ENCODE results near the gene IL10RB. TPM values are rescaled to one million over a fixed set of nuclear protein-coding genes. Genes with fewer than 3 reads are reported as not detected.

Gene IL10RB
- total and polyA plus RNA-seq, 2 of the 8 experiments (the other 6 are each of a cell fraction or from before 2014, with no cell fraction given), result 2.7 to 3.2 TPM

- no peak overlapping the region for H4K91ac ChIP-seq (replicated peaks; ENCODE audit: insufficient read length, low read length)
- H4K8ac ChIP-seq (ENCODE audit: extremely low read depth, insufficient read depth, low read length), result no peak overlapping the region
- no peak overlapping the region for H4K5ac ChIP-seq (ENCODE audit: insufficient read length, low read depth, low read length)
- no peaks in the 10 kb centered on the region for H3K27me3 ChIP-seq (replicated peaks in 1 of 4; ENCODE audit: control insufficient read depth in 3 of 4, extremely low read depth in 1 of 4, insufficient read depth in 3 of 4, low read length in 3 of 4)
- 85% methylated on average over 5 of the region's 5 CpGs; no CpG with 5 or more reads in 1 of the 2 experiments for WGBS, 2 experiments (ENCODE audit: extremely low coverage in 1 of 2, insufficient coverage in 1 of 2, insufficient read length in 1 of 2, insufficient replicate concordance in 2 of 2, low coverage in 1 of 2, low lambda C conversion rate in 2 of 2, missing lambda C conversion rate in 1 of 2)
- no peaks in the 10 kb centered on the region for H3K36me3 ChIP-seq (ENCODE audit: control insufficient read depth in 2 of 4, insufficient read depth in 4 of 4, low read length in 3 of 4)
- H3K27ac ChIP-seq (ENCODE audit: low read depth, low read length), result no peak overlapping the region
- H2AFZ ChIP-seq (ENCODE audit: low read length), result no peak overlapping the region
- no peak overlapping the region for H3K56ac ChIP-seq (replicated peaks; ENCODE audit: insufficient read length, low read depth, low read length)
- ChIA-PET CTCF (ENCODE audit: partially characterized antibody) (interaction anchor here (0.9 to 2.6 kb wide), 8 partner anchors 9 to 106 kb away, joined by 3 to 8 read pairs (median 3); no protein-coding TSS in a partner anchor), POLR2A (ENCODE audit: partially characterized antibody) (interaction anchor here (1.7 kb wide), 1 partner anchor 26 kb away, joined by 5 read pairs; the partner anchor contains the start of gene IFNAR1)
- H3K14ac ChIP-seq (ENCODE audit: insufficient read length), result no peak overlapping the region
- H3K9ac ChIP-seq (replicated peaks in 1 of 4; ENCODE audit: extremely low read depth in 1 of 4, low read depth in 3 of 4, low read length in 3 of 4), result no peak overlapping the region
- H4K20me1 ChIP-seq (replicated peaks in 1 of 2; ENCODE audit: control insufficient read depth in 1 of 2, insufficient read depth in 2 of 2, low read length in 2 of 2), result no peaks in the 10 kb centered on the region
- no peaks in the 10 kb centered on the region for H3K79me2 ChIP-seq (ENCODE audit: control insufficient read depth in 1 of 2, insufficient read depth in 2 of 2, low read length in 2 of 2)
- no peak overlapping the region for H3K4ac ChIP-seq (replicated peaks; ENCODE audit: insufficient read length, low read depth, low read length)
- no peak overlapping the region for H2BK120ac ChIP-seq (replicated peaks; ENCODE audit: low read depth, low read length)
- H3K9me3 ChIP-seq (ENCODE audit: insufficient read depth in 2 of 2, low read depth in 1 of 2, low read length in 1 of 2), result no peaks in the 10 kb centered on the region
- no peak overlapping the region for H3K4me2 ChIP-seq (ENCODE audit: insufficient read depth in 1 of 2, low read depth in 2 of 2, low read length in 2 of 2)
- no peak overlapping the region for H2AK5ac ChIP-seq (ENCODE audit: low read depth, low read length)
- H2BK5ac ChIP-seq (ENCODE audit: low read depth, low read length), result no peak overlapping the region
- no peak overlapping the region for H2BK12ac ChIP-seq (ENCODE audit: low read depth, low read length)
- no peak overlapping the region for H3K4me3 ChIP-seq (ENCODE audit: extremely low read depth in 1 of 4, insufficient read depth in 2 of 4, low read depth in 3 of 4, low read length in 4 of 4)
- no peak overlapping the region for H3K18ac ChIP-seq (ENCODE audit: extremely low read depth, low read length)
- DNase-seq (ENCODE audit: low read depth in 1 of 2, low spot score in 2 of 2) (no peak), FAIRE-seq (no peak)
- no peaks in the 10 kb centered on the region for H3K79me1 ChIP-seq (ENCODE audit: low read depth, low read length)
- no peaks in the 10 kb centered on the region for H3K23me2 ChIP-seq (ENCODE audit: low read depth, low read length)
- H2BK15ac ChIP-seq (ENCODE audit: low read length), result no peak overlapping the region
- H3K23ac ChIP-seq (ENCODE audit: insufficient read length), result no peak overlapping the region
- no peaks in the 10 kb centered on the region for H3K4me1 ChIP-seq (replicated peaks in 1 of 4; ENCODE audit: control insufficient read depth in 3 of 4, insufficient read depth in 4 of 4, low read length in 3 of 4)
- TF ChIP-seq SRF (IDR thresholded peaks at IDR 0.05; ENCODE audit: low read depth, low read length) (no peak), CTCF (IDR thresholded peaks at IDR 0.05; ENCODE audit: control extremely low read depth in 1 of 3, insufficient read depth in 1 of 3, low read depth in 1 of 3, low read length in 3 of 3) (peak in 1 of 3 experiments; percentile 12; a peak in 1 of 4 replicates), JUN (IDR thresholded peaks at IDR 0.05; ENCODE audit: low read depth, low read length) (no peak), CREB1 (IDR thresholded peaks at IDR 0.05) (no peak), SP4 (IDR thresholded peaks at IDR 0.05; ENCODE audit: low read length) (no peak), BACH1 (IDR thresholded peaks at IDR 0.05; ENCODE audit: low read length) (no peak)
- no peak overlapping the region for H2BK20ac ChIP-seq (ENCODE audit: low read length)
These were observed 33.1 kb downstream of the IL10RB start for GRCh38 chr21:33299181-33299752.

All from H1 (cell line).